GM23248 (cell line): ENCODE results near the gene ADGRL2. TPM values are rescaled to one million over a fixed set of nuclear protein-coding genes. Genes with fewer than 3 reads are reported as not detected.
"Not testable (repeated sequence)": the region's sequence is repeated elsewhere in the genome, so short reads cannot be mapped to it uniquely, and the experiment has no call there.

Source experiments
- DNase-seq: peaks from one replicate; pipeline ENCODE4 v3.0.0-alpha.2; 2015
- H2AFZ ChIP-seq: fragments of 200-600 bp; sonication (generic); 2 replicates; pipeline ENCODE4 v1.6.1; 2016; ENCODE audit warnings: antibody characterized with exemption
- H3F3A ChIP-seq: fragments of 200-600 bp; sonication (generic); 2 replicates; pipeline ENCODE4 v1.6.1; 2016; ENCODE audit warnings: mild to moderate bottlenecking, antibody characterized with exemption, mixed run types; ENCODE audit not compliant: insufficient read depth
- H3K27ac ChIP-seq: fragments of 200-600 bp; sonication (generic); 2 replicates; pipeline ENCODE4 v1.5.1; 2016; ENCODE audit warnings: mild to moderate bottlenecking
- H3K27me3 ChIP-seq: fragments of 200-600 bp; sonication (generic); replicated peaks from 2 replicates; pipeline ENCODE4 v1.6.1; 2016; ENCODE audit warnings: mild to moderate bottlenecking; ENCODE audit not compliant: insufficient read depth
- H3K36me3 ChIP-seq: fragments of 200-600 bp; sonication (generic); 2 replicates; pipeline ENCODE4 v1.6.1; 2016; ENCODE audit warnings: low read depth, mild to moderate bottlenecking
- H3K4me1 ChIP-seq: fragments of 200-600 bp; sonication (generic); 2 replicates; pipeline ENCODE4 v1.6.1; 2016; ENCODE audit warnings: mild to moderate bottlenecking; ENCODE audit not compliant: insufficient read depth
- H3K4me2 ChIP-seq: fragments of 200-600 bp; sonication (generic); one replicate; pipeline ENCODE4 v1.6.1; 2016; ENCODE audit warnings: mild to moderate bottlenecking; ENCODE audit not compliant: unreplicated experiment
- H3K4me3 ChIP-seq: fragments of 200-600 bp; sonication (generic); 2 replicates; pipeline ENCODE4 v1.5.1; 2016; ENCODE audit warnings: mild to moderate bottlenecking
- H3K79me2 ChIP-seq: fragments of 200-600 bp; sonication (generic); 2 replicates; pipeline ENCODE4 v1.6.1; 2016; ENCODE audit warnings: mild to moderate bottlenecking; ENCODE audit not compliant: insufficient read depth
- H3K9ac ChIP-seq: fragments of 200-600 bp; sonication (generic); 2 replicates; pipeline ENCODE4 v1.6.1; 2016; ENCODE audit warnings: mild to moderate bottlenecking
- H3K9me2 ChIP-seq: fragments of 200-600 bp; sonication (generic); 2 replicates; pipeline ENCODE4 v1.6.1; 2016; ENCODE audit warnings: mixed run types, mild to moderate bottlenecking, moderate library complexity; ENCODE audit not compliant: insufficient read depth
- H3K9me3 ChIP-seq: fragments of 200-600 bp; sonication (generic); one replicate; pipeline ENCODE4 v1.6.1; 2017; ENCODE audit warnings: low read depth
- H4K20me1 ChIP-seq: fragments of 200-600 bp; sonication (generic); 2 replicates; pipeline ENCODE4 v1.6.0; 2016; ENCODE audit not compliant: insufficient read depth
- EZH2 ChIP-seq: fragments of 200-600 bp; sonication (generic); IDR thresholded peaks from 2 replicates; pipeline ENCODE4 v1.6.1; 2018; ENCODE audit warnings: antibody characterized with exemption, mild to moderate bottlenecking; ENCODE audit not compliant: insufficient read depth, poor library complexity, severe bottlenecking
- EZH2phosphoT487 ChIP-seq: fragments of 200-600 bp; sonication (generic); IDR thresholded peaks from 2 replicates; pipeline ENCODE4 v1.6.1; 2018; ENCODE audit warnings: antibody characterized with exemption, moderate library complexity, mild to moderate bottlenecking, low read depth; ENCODE audit not compliant: insufficient read depth
- WGBS, 2 experiments: methylation state at CpG; one replicate each; pipeline ENCODE4 v1.1.6; 2015 to 2017; ENCODE audit warnings: low lambda C conversion rate in 2 of 2, low coverage in 1 of 2; ENCODE audit errors: missing lambda C conversion rate in 2 of 2; 5-methylcytosine and 5-hydroxymethylcytosine counted together
- in situ Hi-C: fragments of 300-500 bp; cut with MboI; formaldehyde crosslinking; loops from 2 replicates; pipeline ENCODE4 v1.15.0; 2020
- polyA plus RNA-seq: library from polyadenylated mRNA; unstranded; fragments of >200 nt; fragmentation: Nextera tagmentation; extraction: Ambion mirVana; gene quantifications from 2 replicates; pipeline ENCODE4 v1.2.1, GENCODE V29; 2016
- total RNA-seq: library from RNA; depleted of rRNA; stranded (reverse); fragments of >200 nt; shearing (Covaris generic); gene quantifications from 2 replicates; pipeline ENCODE4 v1.2.3, GENCODE V29; 2014

Gene ADGRL2
- total and polyA plus RNA-seq, 2 experiments from 2014 or later, result 12.3 to 41.6 TPM

- WGBS, 2 experiments, result 84 to 92% methylated on average over 4 of the region's 4 CpGs
- TF ChIP-seq EZH2, result no peak
- TF ChIP-seq EZH2phosphoT487, result no peak
- no peaks in the 10 kb centered on the region for H3K9me2 ChIP-seq
- H3K27ac ChIP-seq, result no peak overlapping the region
- no peaks in the 10 kb centered on the region for H3F3A ChIP-seq
- no peak overlapping the region for H3K9ac ChIP-seq
- in situ Hi-C loops, result no loop called here
- no peak overlapping the region for H3K4me3 ChIP-seq
- peaks cover 11% of the 10 kb centered on the region; the same call in 1 of the 2 replicates for H3K79me2 ChIP-seq
- no peaks in the 10 kb centered on the region for H3K9me3 ChIP-seq
- H3K4me2 ChIP-seq, result no peak overlapping the region
- H2AFZ ChIP-seq, result no peak overlapping the region
- no peaks in the 10 kb centered on the region for H3K27me3 ChIP-seq
- DNase-seq, result no peak
- H3K36me3 ChIP-seq, result no peaks in the 10 kb centered on the region
- H4K20me1 ChIP-seq, result no peaks in the 10 kb centered on the region
- no peaks in the 10 kb centered on the region for H3K4me1 ChIP-seq
Measured at GRCh38 chr1:81852961-81853360, 52.2 kb downstream of the ADGRL2 start.

- Histone ChIP-seq H4K20me1 (no peaks in the 10 kb centered on the region), H3K9me2 (no peaks in the 10 kb centered on the region), H3F3A (0 out of 2 replicates have a peak, but pooled peaks cover 4% of the 10 kb centered on the region), H3K4me3 (no peak overlapping the region), H3K4me1 (peaks cover 9% of the 10 kb centered on the region; the same call in 1 of the 2 replicates), H3K9ac (no peak overlapping the region), H3K79me2 (peaks cover 8% of the 10 kb centered on the region), H3K27ac (no peak overlapping the region), H3K9me3 (no peaks in the 10 kb centered on the region), H3K4me2 (no peak overlapping the region), H2AFZ (no peak overlapping the region), H3K36me3 (no peaks in the 10 kb centered on the region), H3K27me3 (no peaks in the 10 kb centered on the region)
- in situ Hi-C loops, result no loop called here
- TF ChIP-seq EZH2, result no peak
- TF ChIP-seq EZH2phosphoT487, result no peak
- peak; percentile 13 for DNase-seq
- WGBS, 2 experiments, result 6 to 7% methylated on average over 1 of the region's 1 CpG
Measured at GRCh38 chr1:81867235-81867634, 66.5 kb downstream of the ADGRL2 start.

- Histone ChIP-seq H3K9me2 (no peaks in the 10 kb centered on the region), H3K9me3 (no peaks in the 10 kb centered on the region), H4K20me1 (no peaks in the 10 kb centered on the region), H3K4me3 (no peak overlapping the region), H3K4me1 (peaks cover 9% of the 10 kb centered on the region; the same call in 1 of the 2 replicates), H3K79me2 (peaks cover 25% of the 10 kb centered on the region), H2AFZ (no peak overlapping the region), H3F3A (0 out of 2 replicates have a peak, but pooled peaks cover 4% of the 10 kb centered on the region), H3K9ac (no peak overlapping the region), H3K27ac (no peak overlapping the region), H3K27me3 (no peaks in the 10 kb centered on the region), H3K36me3 (0 out of 2 replicates have a peak, but pooled peaks cover 4% of the 10 kb centered on the region), H3K4me2 (no peak overlapping the region)
- WGBS, 2 experiments, result 84 to 85% methylated on average over 2 of the region's 2 CpGs
- no peak for TF ChIP-seq EZH2phosphoT487
- TF ChIP-seq EZH2, result no peak
- in situ Hi-C loops, result no loop called here
- DNase-seq, result no peak
Measured at GRCh38 chr1:81869307-81869706, 68.6 kb downstream of the ADGRL2 start.

GRCh38 chr1:81871091-81871490 is 70.4 kb downstream of the ADGRL2 start:
- H3K4me3 ChIP-seq, H3K9ac ChIP-seq, H3K36me3 ChIP-seq, H2AFZ ChIP-seq, H3K9me2 ChIP-seq, H3F3A ChIP-seq, H3K27ac ChIP-seq, H3K27me3 ChIP-seq, in situ Hi-C loops, H3K4me2 ChIP-seq, H3K4me1 ChIP-seq, H3K9me3 ChIP-seq, H4K20me1 ChIP-seq, DNase-seq: not testable (repeated sequence)
- H3K79me2 ChIP-seq, result peaks cover 41% of the 10 kb centered on the region
- WGBS, 2 experiments, result 77 to 82% methylated on average over 3 of the region's 3 CpGs

- Histone ChIP-seq H3K79me2 (peaks cover 57% of the 10 kb centered on the region), H3K9me3 (no peaks in the 10 kb centered on the region), H4K20me1 (no peaks in the 10 kb centered on the region), H3K4me1 (peaks cover 19% of the 10 kb centered on the region), H3K9ac (no peak overlapping the region), H3K36me3 (0 out of 2 replicates have a peak, but pooled peaks cover 4% of the 10 kb centered on the region), H3K9me2 (no peaks in the 10 kb centered on the region), H2AFZ (no peak overlapping the region), H3F3A (peaks cover 17% of the 10 kb centered on the region), H3K4me3 (no peak overlapping the region), H3K27ac (no peak overlapping the region), H3K4me2 (no peak overlapping the region), H3K27me3 (no peaks in the 10 kb centered on the region)
- in situ Hi-C loops, result no loop called here
- no peak for DNase-seq
- TF ChIP-seq EZH2 (no peak), EZH2phosphoT487 (no peak)
- WGBS, 2 experiments, result 12 to 19% methylated on average over 1 of the region's 1 CpG
Measured at GRCh38 chr1:81873946-81874345, 73.2 kb downstream of the ADGRL2 start.
